ENCODE results near the gene PCSK9.

Gene PCSK9

DNA sequence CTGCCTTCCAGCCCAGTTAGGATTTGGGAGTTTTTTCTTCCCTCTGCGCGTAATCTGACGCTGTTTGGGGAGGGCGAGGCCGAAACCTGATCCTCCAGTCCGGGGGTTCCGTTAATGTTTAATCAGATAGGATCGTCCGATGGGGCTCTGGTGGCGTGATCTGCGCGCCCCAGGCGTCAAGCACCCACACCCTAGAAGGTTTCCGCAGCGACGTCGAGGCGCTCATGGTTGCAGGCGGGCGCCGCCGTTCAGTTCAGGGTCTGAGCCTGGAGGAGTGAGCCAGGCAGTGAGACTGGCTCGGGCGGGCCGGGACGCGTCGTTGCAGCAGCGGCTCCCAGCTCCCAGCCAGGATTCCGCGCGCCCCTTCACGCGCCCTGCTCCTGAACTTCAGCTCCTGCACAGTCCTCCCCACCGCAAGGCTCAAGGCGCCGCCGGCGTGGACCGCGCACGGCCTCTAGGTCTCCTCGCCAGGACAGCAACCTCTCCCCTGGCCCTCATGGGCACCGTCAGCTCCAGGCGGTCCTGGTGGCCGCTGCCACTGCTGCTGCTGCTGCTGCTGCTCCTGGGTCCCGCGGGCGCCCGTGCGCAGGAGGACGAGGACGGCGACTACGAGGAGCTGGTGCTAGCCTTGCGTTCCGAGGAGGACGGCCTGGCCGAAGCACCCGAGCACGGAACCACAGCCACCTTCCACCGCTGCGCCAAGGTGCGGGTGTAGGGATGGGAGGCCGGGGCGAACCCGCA lies at the start of gene PCSK9:
TSS of gene PCSK9 (plus strand) at position 207 of the 741 bp plus-strand sequence. CDS start at position 497, 290 bp downstream.
- no peak for TF ChIP-seq MYC (IDR thresholded peaks at IDR 0.05; ENCODE audit: low read depth, low read length)
- TF ChIP-seq, protein P1, sequence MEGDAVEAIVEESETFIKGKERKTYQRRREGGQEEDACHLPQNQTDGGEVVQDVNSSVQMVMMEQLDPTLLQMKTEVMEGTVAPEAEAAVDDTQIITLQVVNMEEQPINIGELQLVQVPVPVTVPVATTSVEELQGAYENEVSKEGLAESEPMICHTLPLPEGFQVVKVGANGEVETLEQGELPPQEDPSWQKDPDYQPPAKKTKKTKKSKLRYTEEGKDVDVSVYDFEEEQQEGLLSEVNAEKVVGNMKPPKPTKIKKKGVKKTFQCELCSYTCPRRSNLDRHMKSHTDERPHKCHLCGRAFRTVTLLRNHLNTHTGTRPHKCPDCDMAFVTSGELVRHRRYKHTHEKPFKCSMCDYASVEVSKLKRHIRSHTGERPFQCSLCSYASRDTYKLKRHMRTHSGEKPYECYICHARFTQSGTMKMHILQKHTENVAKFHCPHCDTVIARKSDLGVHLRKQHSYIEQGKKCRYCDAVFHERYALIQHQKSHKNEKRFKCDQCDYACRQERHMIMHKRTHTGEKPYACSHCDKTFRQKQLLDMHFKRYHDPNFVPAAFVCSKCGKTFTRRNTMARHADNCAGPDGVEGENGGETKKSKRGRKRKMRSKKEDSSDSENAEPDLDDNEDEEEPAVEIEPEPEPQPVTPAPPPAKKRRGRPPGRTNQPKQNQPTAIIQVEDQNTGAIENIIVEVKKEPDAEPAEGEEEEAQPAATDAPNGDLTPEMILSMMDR (IDR thresholded peaks at IDR 0.05; ENCODE audit: low read depth, low read length), result no peak
- TF ChIP-seq, protein P2, sequence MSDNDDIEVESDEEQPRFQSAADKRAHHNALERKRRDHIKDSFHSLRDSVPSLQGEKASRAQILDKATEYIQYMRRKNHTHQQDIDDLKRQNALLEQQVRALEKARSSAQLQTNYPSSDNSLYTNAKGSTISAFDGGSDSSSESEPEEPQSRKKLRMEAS (IDR thresholded peaks at IDR 0.05; ENCODE audit: low read depth, low read length), result no peak
- H3K4me3 ChIP-seq (ENCODE audit: low read depth, low read length), result no peak within 1 kb of the TSS
- no peak for DNase-seq (ENCODE audit: low read depth)

DNA sequence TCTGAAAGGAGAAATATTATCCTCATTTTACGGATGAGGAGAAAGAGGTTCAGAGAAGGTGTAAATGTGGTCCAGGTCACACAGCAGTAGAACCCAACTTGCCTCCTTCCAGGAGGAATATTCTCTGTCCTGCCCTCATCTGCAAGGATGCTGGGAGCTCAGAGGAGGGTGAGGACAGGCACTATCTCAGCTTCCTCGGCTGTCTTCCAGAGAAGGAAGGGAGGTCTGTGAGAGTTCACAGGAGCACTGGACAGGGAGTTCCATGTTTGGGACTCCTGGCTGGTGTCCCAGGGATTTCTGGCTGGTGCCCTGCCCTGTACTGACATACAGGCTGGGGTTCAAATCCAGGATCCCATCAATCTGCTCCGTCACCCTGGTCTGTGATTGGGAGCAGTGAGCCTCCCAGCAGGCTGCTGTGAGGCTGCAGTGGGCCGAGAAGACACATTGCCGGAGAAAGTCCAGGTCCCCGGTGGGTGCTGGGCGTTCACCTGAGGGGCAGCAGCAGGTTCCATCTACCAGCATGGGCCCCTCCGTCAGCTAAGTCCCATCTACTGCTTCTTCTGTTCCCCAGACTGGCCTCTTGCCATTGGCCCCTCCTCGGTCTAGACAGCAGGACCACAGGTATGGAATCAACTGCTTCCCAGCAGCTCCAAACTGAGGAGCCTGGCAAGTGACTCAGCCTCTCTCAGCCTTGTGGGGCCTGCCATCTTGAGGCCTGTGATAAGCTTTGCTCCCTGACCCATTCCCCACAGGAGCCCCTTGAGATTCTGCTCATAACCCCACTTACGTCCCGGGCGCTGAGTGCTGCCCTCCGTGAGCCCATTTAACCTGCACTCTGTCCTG lies 49.2 kb upstream of the PCSK9 start:
- no peak overlapping the region for H3K4me3 ChIP-seq (ENCODE audit: low read depth, low read length)
- TF ChIP-seq MYC (IDR thresholded peaks at IDR 0.05; ENCODE audit: low read depth, low read length) (no peak), POLR2A (IDR thresholded peaks at IDR 0.05; ENCODE audit: extremely low read depth, insufficient read length) (no peak)
- TF ChIP-seq, protein P1 (IDR thresholded peaks at IDR 0.05; ENCODE audit: low read depth, low read length), result no peak
- TF ChIP-seq, protein P2 (IDR thresholded peaks at IDR 0.05; ENCODE audit: low read depth, low read length), result no peak
- DNase-seq (ENCODE audit: low read depth), result no peak

DNA sequence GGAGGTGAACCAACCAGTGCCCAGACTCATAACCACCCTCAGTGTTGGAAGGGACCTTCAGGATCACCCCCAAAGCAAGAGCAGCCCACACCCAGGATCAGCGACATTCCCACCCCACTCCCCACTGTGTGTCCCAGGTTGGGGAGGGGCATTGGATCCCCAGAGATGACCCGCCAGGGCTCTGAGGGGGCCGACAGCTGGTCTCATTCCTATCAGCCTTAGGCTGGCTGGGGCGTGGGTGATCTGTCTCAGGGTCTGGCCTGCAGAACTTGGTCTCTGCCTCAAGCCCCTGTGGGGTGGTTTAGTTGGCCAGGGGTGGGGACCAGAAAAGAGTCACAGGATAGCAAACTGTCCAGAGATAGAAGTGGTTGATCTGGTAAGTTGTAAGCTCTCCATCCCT lies 48.4 kb upstream of the PCSK9 start:
- no peak overlapping the region for H3K4me3 ChIP-seq (ENCODE audit: low read depth, low read length)
- no peak for DNase-seq (ENCODE audit: low read depth)
- TF ChIP-seq, protein P2 (IDR thresholded peaks at IDR 0.05; ENCODE audit: low read depth, low read length), result no peak
- TF ChIP-seq, protein P1 (IDR thresholded peaks at IDR 0.05; ENCODE audit: low read depth, low read length), result no peak
- TF ChIP-seq MYC (IDR thresholded peaks at IDR 0.05; ENCODE audit: low read depth, low read length) (no peak), POLR2A (IDR thresholded peaks at IDR 0.05; ENCODE audit: extremely low read depth, insufficient read length) (no peak)

- no peak overlapping the region for H3K4me3 ChIP-seq (ENCODE audit: low read depth, low read length)
- TF ChIP-seq POLR2A (IDR thresholded peaks at IDR 0.05; ENCODE audit: extremely low read depth, insufficient read length), result no peak
- TF ChIP-seq, protein P1 (IDR thresholded peaks at IDR 0.05; ENCODE audit: low read depth, low read length), result no peak
- no peak for TF ChIP-seq MYC (IDR thresholded peaks at IDR 0.05; ENCODE audit: low read depth, low read length)
- TF ChIP-seq, protein P2 (IDR thresholded peaks at IDR 0.05; ENCODE audit: low read depth, low read length), result no peak
- DNase-seq (ENCODE audit: low read depth), result no peak
Observed at GRCh38 chr1:54991939-54992338, 47.4 kb upstream of the PCSK9 start.

DNA sequence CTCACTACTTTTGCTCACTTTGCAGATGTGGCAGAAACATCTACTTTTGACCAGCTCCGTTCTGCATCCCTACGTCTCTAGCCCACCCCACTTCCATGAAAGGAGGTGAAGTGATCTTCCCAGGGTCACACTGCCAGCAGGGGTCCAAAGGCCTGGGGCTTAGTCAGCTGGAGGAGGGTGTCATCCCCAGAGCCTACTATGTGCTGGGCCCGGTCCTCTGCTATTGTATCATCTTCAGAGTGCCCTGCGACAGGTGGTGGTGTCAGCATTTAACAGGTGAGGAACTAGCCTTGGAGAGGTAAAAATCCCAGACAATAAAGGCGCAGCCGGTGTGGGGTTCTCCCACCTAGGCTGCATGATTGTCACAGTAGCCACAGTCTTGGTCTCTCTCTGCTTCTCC lies 46.2 kb upstream of the PCSK9 start:
- DNase-seq (ENCODE audit: low read depth), result no peak
- H3K4me3 ChIP-seq (ENCODE audit: low read depth, low read length), result no peak overlapping the region
- TF ChIP-seq POLR2A (IDR thresholded peaks at IDR 0.05; ENCODE audit: extremely low read depth, insufficient read length) (no peak), MYC (IDR thresholded peaks at IDR 0.05; ENCODE audit: low read depth, low read length) (no peak)
- TF ChIP-seq, protein P2 (IDR thresholded peaks at IDR 0.05; ENCODE audit: low read depth, low read length), result no peak
- TF ChIP-seq, protein P1 (IDR thresholded peaks at IDR 0.05; ENCODE audit: low read depth, low read length), result no peak

Data from NB4 (cell line).